KMS-11 (cell line): ENCODE results near the gene PIEZO2.
"Not testable (repeated sequence)": the region's sequence is repeated elsewhere in the genome, so short reads cannot be mapped to it uniquely, and the experiment has no call there.

ENCODE experiments used
- H2AFZ ChIP-seq: fragments of 200-600 bp; sonication (generic); 2 replicates; pipeline ENCODE4 v1.6.1; 2016; ENCODE audit warnings: antibody characterized with exemption, mixed run types, low read depth
- H3K27ac ChIP-seq: fragments of 200-600 bp; sonication (generic); 2 replicates; pipeline ENCODE4 v1.6.1; 2016; ENCODE audit warnings: mild to moderate bottlenecking, mixed run types
- H3K27me3 ChIP-seq: fragments of 200-600 bp; sonication (generic); 2 replicates; pipeline ENCODE4 v1.6.1; 2017; ENCODE audit warnings: mild to moderate bottlenecking, low read depth, mixed run types, moderate library complexity; ENCODE audit not compliant: insufficient read depth
- H3K36me3 ChIP-seq: fragments of 200-600 bp; sonication (generic); 2 replicates; pipeline ENCODE4 v1.6.1; 2017; ENCODE audit warnings: mild to moderate bottlenecking, mixed run types; ENCODE audit not compliant: insufficient read depth
- H3K4me1 ChIP-seq: fragments of 200-600 bp; sonication (generic); 2 replicates; pipeline ENCODE4 v1.6.1; 2016; ENCODE audit warnings: mild to moderate bottlenecking, low read depth, mixed run types; ENCODE audit not compliant: poor library complexity, severe bottlenecking
- H3K4me2 ChIP-seq: fragments of 200-600 bp; sonication (generic); 2 replicates; pipeline ENCODE4 v1.7.0; 2016; ENCODE audit warnings: mild to moderate bottlenecking, mixed run types
- H3K4me3 ChIP-seq: fragments of 200-600 bp; sonication (generic); IDR thresholded peaks from 2 replicates; pipeline ENCODE4 v1.6.1; 2017; ENCODE audit warnings: low read depth, low read length, mixed read lengths; ENCODE audit not compliant: insufficient read depth
- H3K79me2 ChIP-seq: fragments of 200-600 bp; sonication (generic); 2 replicates; pipeline ENCODE4 v1.6.1; 2016; ENCODE audit warnings: low read depth, mixed run types; ENCODE audit not compliant: insufficient read depth
- H3K9ac ChIP-seq: fragments of 200-600 bp; sonication (generic); 2 replicates; pipeline ENCODE4 v1.6.1; 2016; ENCODE audit warnings: mild to moderate bottlenecking, mixed run types
- H4K20me1 ChIP-seq: fragments of 200-600 bp; sonication (generic); 2 replicates; pipeline ENCODE4 v1.6.1; 2016; ENCODE audit warnings: mild to moderate bottlenecking, mixed run types; ENCODE audit not compliant: insufficient read depth
- TF ChIP-seq, protein P1 (sequence below): fragments of 200-600 bp; sonication (generic); conservative IDR thresholded peaks from 2 replicates; pipeline ENCODE4 v1.6.1; 2017; ENCODE audit warnings: low read depth, mild to moderate bottlenecking, antibody characterized with exemption, low read length, moderate library complexity, mixed read lengths

The PIEZO2 gene

DNA sequence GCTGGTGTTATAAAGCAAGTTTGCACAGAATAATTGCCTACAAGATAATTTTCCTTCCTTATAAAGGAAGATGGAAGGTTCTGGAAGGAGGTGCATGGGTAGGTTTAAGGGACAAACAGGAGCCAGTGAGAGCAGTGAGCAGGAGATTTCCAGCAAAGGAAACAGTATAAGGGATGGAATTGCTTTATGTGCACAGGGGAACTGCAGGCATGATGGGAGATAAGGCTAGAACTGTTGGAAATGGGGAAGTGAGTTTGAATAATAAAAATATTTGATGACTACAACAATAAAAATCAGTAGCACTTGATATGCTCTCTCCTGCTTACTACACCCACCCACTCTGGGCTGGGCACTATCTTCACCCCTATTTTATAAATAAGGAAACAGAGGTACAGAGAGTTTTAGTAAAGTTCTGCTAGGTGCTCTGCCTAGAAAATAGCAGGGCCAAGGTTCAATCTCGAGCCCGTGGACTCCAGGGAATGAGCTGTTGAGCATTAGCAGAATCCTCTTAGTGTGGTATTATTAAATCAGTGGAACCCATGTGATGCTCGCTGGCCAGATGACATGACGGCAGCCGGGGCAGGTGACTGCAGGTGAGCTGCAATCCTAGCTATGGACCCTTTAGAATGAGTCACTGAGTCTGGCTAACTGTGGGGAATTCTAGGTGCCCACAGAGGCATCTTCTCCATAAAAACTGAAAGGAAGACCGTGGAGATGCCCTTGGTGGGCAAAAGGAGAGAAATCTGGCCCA lies 302.5 kb downstream of the PIEZO2 start:
- no peak overlapping the region for H3K4me3 ChIP-seq
- no peak overlapping the region for H3K27ac ChIP-seq
- H3K79me2 ChIP-seq: no peaks in the 10 kb centered on the region
- H3K9ac ChIP-seq: no peak overlapping the region
- no peak overlapping the region for H3K4me2 ChIP-seq
- no peaks in the 10 kb centered on the region for H3K36me3 ChIP-seq
- TF ChIP-seq, protein P1, sequence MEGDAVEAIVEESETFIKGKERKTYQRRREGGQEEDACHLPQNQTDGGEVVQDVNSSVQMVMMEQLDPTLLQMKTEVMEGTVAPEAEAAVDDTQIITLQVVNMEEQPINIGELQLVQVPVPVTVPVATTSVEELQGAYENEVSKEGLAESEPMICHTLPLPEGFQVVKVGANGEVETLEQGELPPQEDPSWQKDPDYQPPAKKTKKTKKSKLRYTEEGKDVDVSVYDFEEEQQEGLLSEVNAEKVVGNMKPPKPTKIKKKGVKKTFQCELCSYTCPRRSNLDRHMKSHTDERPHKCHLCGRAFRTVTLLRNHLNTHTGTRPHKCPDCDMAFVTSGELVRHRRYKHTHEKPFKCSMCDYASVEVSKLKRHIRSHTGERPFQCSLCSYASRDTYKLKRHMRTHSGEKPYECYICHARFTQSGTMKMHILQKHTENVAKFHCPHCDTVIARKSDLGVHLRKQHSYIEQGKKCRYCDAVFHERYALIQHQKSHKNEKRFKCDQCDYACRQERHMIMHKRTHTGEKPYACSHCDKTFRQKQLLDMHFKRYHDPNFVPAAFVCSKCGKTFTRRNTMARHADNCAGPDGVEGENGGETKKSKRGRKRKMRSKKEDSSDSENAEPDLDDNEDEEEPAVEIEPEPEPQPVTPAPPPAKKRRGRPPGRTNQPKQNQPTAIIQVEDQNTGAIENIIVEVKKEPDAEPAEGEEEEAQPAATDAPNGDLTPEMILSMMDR: no peak
- no peaks in the 10 kb centered on the region for H4K20me1 ChIP-seq
- no peak overlapping the region for H2AFZ ChIP-seq
- H3K27me3 ChIP-seq: no peaks in the 10 kb centered on the region
- peaks cover 38% of the 10 kb centered on the region for H3K4me1 ChIP-seq

DNA sequence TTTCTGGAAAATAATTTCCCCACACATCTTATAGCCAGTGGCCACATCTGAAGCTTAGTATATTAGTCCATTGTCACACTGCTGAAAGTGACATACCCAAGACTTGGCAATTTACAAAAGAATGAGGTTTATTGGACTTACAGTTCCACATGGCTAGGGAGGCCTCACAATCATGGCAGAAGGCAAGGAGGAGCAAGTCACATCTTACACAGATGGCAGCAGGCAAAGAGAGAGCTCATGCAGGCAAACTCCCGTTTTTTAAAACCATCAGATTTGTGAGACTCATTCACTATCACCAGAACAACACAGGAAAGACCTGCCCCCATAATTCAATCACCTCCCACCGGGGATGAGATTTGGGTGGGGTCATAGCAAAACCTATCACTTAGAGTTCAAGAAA lies 303.3 kb downstream of the PIEZO2 start:
- H3K27ac ChIP-seq, H3K4me3 ChIP-seq, H3K36me3 ChIP-seq, H3K27me3 ChIP-seq, H4K20me1 ChIP-seq, H2AFZ ChIP-seq, H3K4me2 ChIP-seq, H3K79me2 ChIP-seq, H3K9ac ChIP-seq: not testable (repeated sequence)
- H3K4me1 ChIP-seq: peaks cover 30% of the 10 kb centered on the region

DNA sequence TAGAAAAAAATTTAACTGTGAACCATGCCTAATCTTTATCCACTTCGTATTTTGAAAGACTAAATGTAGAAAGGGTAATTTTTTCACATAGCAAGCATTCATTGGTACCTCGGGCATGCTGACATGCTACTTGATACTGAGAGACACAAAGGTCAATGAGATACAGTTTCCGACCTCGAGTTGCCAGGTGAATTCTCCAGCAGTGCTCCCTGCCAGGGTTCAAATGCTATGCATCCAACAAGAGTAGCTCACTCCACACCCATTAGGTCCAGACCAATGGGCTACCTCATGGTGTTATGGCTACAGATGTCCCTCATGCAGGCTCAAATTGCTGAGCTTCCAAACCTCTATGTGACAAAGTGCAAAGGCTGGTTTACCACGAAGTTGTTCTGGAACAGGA lies 305.8 kb downstream of the PIEZO2 start:
- no peaks in the 10 kb centered on the region for H3K79me2 ChIP-seq
- no peak overlapping the region for H3K9ac ChIP-seq
- no peak overlapping the region for H3K27ac ChIP-seq
- no peaks in the 10 kb centered on the region for H3K27me3 ChIP-seq
- no peak overlapping the region for H3K4me3 ChIP-seq
- H3K36me3 ChIP-seq: no peaks in the 10 kb centered on the region
- TF ChIP-seq, protein P1: no peak
- peaks cover 10% of the 10 kb centered on the region for H3K4me1 ChIP-seq
- no peak overlapping the region for H3K4me2 ChIP-seq
- H4K20me1 ChIP-seq: no peaks in the 10 kb centered on the region
- no peak overlapping the region for H2AFZ ChIP-seq

DNA sequence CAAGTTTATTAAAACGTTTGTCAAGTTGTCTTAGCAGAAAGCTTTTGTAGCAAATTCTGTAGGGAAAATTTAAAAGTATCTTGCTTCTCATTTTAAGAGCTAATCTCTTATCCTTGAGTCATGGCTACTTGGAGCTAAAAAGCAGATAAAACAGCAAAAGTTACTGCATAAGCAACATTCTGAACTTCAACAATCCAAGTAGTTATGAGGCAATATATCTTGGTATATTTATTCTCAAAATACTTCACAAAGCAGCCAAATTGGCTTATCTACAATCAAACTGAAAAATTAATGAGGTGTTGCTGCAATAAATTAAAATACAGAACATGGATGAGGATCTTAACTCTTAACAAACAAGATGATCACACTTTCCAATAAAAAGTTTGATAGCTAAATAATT lies 306.5 kb downstream of the PIEZO2 start:
- Histone ChIP-seq H3K36me3 (no peaks in the 10 kb centered on the region), H3K27ac (no peak overlapping the region), H3K4me1 (peaks cover 3% of the 10 kb centered on the region), H2AFZ (no peak overlapping the region), H3K27me3 (no peaks in the 10 kb centered on the region), H3K9ac (no peak overlapping the region), H3K4me2 (no peak overlapping the region), H4K20me1 (no peaks in the 10 kb centered on the region), H3K4me3 (no peak overlapping the region), H3K79me2 (no peaks in the 10 kb centered on the region)
- TF ChIP-seq, protein P1: no peak

DNA sequence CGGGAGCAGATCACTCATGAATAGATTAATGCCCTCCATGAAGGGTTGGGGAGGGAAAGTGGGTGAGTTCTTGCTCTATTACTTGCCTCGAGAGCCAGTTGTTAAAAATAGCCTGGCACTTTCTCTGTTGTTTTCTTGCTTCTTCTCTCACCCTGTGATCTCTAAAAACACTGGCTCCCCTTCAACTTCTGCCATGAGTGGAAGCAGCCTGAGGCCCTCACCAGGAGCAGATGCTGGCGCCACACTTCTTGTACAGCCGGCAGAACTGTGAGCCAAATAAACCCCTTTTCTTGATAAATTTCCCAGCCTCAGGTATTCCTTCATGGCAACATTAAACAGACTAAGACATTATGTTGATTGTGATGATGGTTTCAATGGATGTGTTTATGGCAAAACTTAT lies 307.0 kb downstream of the PIEZO2 start:
- Histone ChIP-seq H3K4me1 (no peaks in the 10 kb centered on the region), H3K27me3 (no peaks in the 10 kb centered on the region), H3K36me3 (no peaks in the 10 kb centered on the region), H2AFZ (no peak overlapping the region), H3K27ac (no peak overlapping the region), H3K79me2 (no peaks in the 10 kb centered on the region), H3K4me3 (no peak overlapping the region), H3K9ac (no peak overlapping the region), H4K20me1 (no peaks in the 10 kb centered on the region), H3K4me2 (no peak overlapping the region)
- TF ChIP-seq, protein P1: no peak
